PC-3 (cell line): Measurements from ENCODE around the gene ISLR2. TPM values are rescaled to one million over a fixed set of nuclear protein-coding genes. Genes with fewer than 3 reads are reported as not detected.

Source experiments
- ATAC-seq: fragments of 200-7000 bp; cut with Tn5 transposase; 2 replicates; pipeline ENCODE4 v1.9.1; 2020; ENCODE audit warnings: mild to moderate bottlenecking, moderate library complexity
- BruUV-seq: library from RNA; stranded (reverse); fragments of 400-500 nt; replicated peaks from 2 replicates; lab custom pipeline; 2021; lab: Mats Ljungman, UMichigan
- CTCF ChIA-PET: fragments of 300-600 bp; sonication (Branson Sonifier 250); formaldehyde crosslinking; loops from one replicate; lab custom pipeline; 2022; ENCODE audit warnings: antibody characterized with exemption; lab: Charles Lee
- POLR2A ChIA-PET: fragments of 300-600 bp; sonication (Branson Sonifier 250); formaldehyde crosslinking; loops from one replicate; lab custom pipeline; 2022; ENCODE audit warnings: antibody characterized with exemption; ENCODE audit not compliant: unreplicated experiment; lab: Charles Lee
- DNase-seq: peaks from one replicate; pipeline ENCODE4 v3.0.0-alpha.2; 2015
- H2AFZ ChIP-seq: fragments of 300-600 bp; sonication (generic); 2 replicates; pipeline ENCODE4 v1.6.0; 2016; ENCODE audit warnings: antibody characterized with exemption, low read length
- H3F3A ChIP-seq: fragments of 300-600 bp; sonication (generic); one replicate; pipeline ENCODE4 v1.6.0; 2017; ENCODE audit warnings: antibody characterized with exemption, low read length, control low read depth, mild to moderate bottlenecking; ENCODE audit not compliant: unreplicated experiment
- H3K27ac ChIP-seq: fragments of 300-600 bp; sonication (generic); 2 replicates; pipeline ENCODE4 v1.5.1; 2016; ENCODE audit warnings: mild to moderate bottlenecking, low read length
- H3K27me3 ChIP-seq: fragments of 300-600 bp; sonication (generic); 2 replicates; pipeline ENCODE4 v1.6.1; 2016; ENCODE audit warnings: low read length, mixed read lengths
- H3K36me3 ChIP-seq: fragments of 300-600 bp; sonication (generic); 2 replicates; pipeline ENCODE4 v1.6.1; 2016; ENCODE audit warnings: low read depth, mixed run types, low read length, mixed read lengths
- H3K4me1 ChIP-seq: fragments of 300-600 bp; sonication (generic); 2 replicates; pipeline ENCODE4 v1.5.1; 2016; ENCODE audit warnings: low read length; ENCODE audit not compliant: insufficient read depth
- H3K4me2 ChIP-seq: fragments of 300-600 bp; sonication (generic); 2 replicates; pipeline ENCODE4 v1.6.0; 2016; ENCODE audit warnings: low read length
- H3K4me3 ChIP-seq: fragments of 300-600 bp; sonication (generic); 2 replicates; pipeline ENCODE4 v1.5.1; 2016; ENCODE audit warnings: mild to moderate bottlenecking, low read length, mixed read lengths
- H3K79me2 ChIP-seq: fragments of 300-600 bp; sonication (generic); 2 replicates; pipeline ENCODE4 v1.6.1; 2017; ENCODE audit warnings: low read length, mixed read lengths
- H3K9ac ChIP-seq: fragments of 300-600 bp; sonication (generic); 2 replicates; pipeline ENCODE4 v1.6.0; 2016; ENCODE audit warnings: mild to moderate bottlenecking, low read length
- H3K9me2 ChIP-seq: fragments of 300-600 bp; sonication (generic); replicated peaks from 2 replicates; pipeline ENCODE4 v1.6.1; 2016; ENCODE audit warnings: mixed run types, low read length, mixed read lengths
- H3K9me3 ChIP-seq: fragments of 300-600 bp; sonication (generic); 2 replicates; pipeline ENCODE4 v1.6.1; 2016; ENCODE audit warnings: low read length, mixed read lengths
- H4K20me1 ChIP-seq: fragments of 300-600 bp; sonication (generic); 2 replicates; pipeline ENCODE4 v1.6.1; 2016; ENCODE audit warnings: low read length, mixed read lengths
- CTCF ChIP-seq: fragments of 300-600 bp; sonication (generic); conservative IDR thresholded peaks from 2 replicates; pipeline ENCODE4 v1.5.1; 2017; ENCODE audit warnings: antibody characterized with exemption, low read depth, mild to moderate bottlenecking, low read length
- EZH2 ChIP-seq: fragments of 300-600 bp; sonication (generic); IDR thresholded peaks from one replicate; pipeline ENCODE4 v1.6.1; 2017; ENCODE audit warnings: antibody characterized with exemption, mild to moderate bottlenecking, low read length; ENCODE audit not compliant: unreplicated experiment
- EZH2phosphoT487 ChIP-seq: fragments of 300-600 bp; sonication (generic); IDR thresholded peaks from 2 replicates; pipeline ENCODE4 v1.6.1; 2018; ENCODE audit warnings: mild to moderate bottlenecking, antibody characterized with exemption, low read length, borderline replicate concordance
- intact Hi-C: fragments of 100-400 bp; cut with micrococcal nuclease; formaldehyde crosslinking; loops from 2 replicates; pipeline ENCODE4 v1.9.0; 2023
- total RNA-seq: library from RNA; depleted of rRNA; stranded (reverse); fragments of >200 nt; gene quantifications from 2 replicates; pipeline ENCODE4 v1.2.3, GENCODE V29; 2014

Gene ISLR2
- total RNA-seq, 1 experiment from 2014 or later: 0.22 TPM

- POLR2A ChIA-PET: no interaction called here
- CTCF ChIA-PET: no interaction called here
- BruUV-seq: no TSS peak
Measured at GRCh38 chr15:74165461-74165860, 35.1 kb downstream of the ISLR2 start.

GRCh38 chr15:74167891-74168331 lies 37.5 kb downstream of the ISLR2 start:
- H3K9ac ChIP-seq: no peak overlapping the region
- no peaks in the 10 kb centered on the region for H3K9me2 ChIP-seq
- no peaks in the 10 kb centered on the region for H3K9me3 ChIP-seq
- no peaks in the 10 kb centered on the region for H3K4me1 ChIP-seq
- no peaks in the 10 kb centered on the region for H3F3A ChIP-seq
- ChIA-PET CTCF (no interaction called here), POLR2A (no interaction called here)
- no peaks in the 10 kb centered on the region for H3K79me2 ChIP-seq
- BruUV-seq: no TSS peak
- H4K20me1 ChIP-seq: no peaks in the 10 kb centered on the region
- intact Hi-C loops: no loop called here
- no peaks in the 10 kb centered on the region for H3K36me3 ChIP-seq
- H3K27ac ChIP-seq: no peak overlapping the region
- DNase-seq (no peak), ATAC-seq (no peak)
- H3K27me3 ChIP-seq: no peaks in the 10 kb centered on the region
- H3K4me2 ChIP-seq: no peak overlapping the region
- TF ChIP-seq EZH2phosphoT487 (no peak), EZH2 (no peak), CTCF (no peak)
- no peak overlapping the region for H2AFZ ChIP-seq
- H3K4me3 ChIP-seq: no peak overlapping the region

More at GRCh38 chr15:74165461-74165860, 35.1 kb downstream of the ISLR2 start:
- Histone ChIP-seq H3K4me1 (no peaks in the 10 kb centered on the region), H2AFZ (no peak overlapping the region), H3K27me3 (no peaks in the 10 kb centered on the region), H3K9ac (no peak overlapping the region), H3K4me3 (no peak overlapping the region), H3K27ac (no peak overlapping the region), H3F3A (no peaks in the 10 kb centered on the region), H3K9me3 (no peaks in the 10 kb centered on the region), H3K4me2 (no peak overlapping the region), H4K20me1 (no peaks in the 10 kb centered on the region), H3K9me2 (no peaks in the 10 kb centered on the region), H3K36me3 (no peaks in the 10 kb centered on the region), H3K79me2 (no peaks in the 10 kb centered on the region)
- intact Hi-C loops: no loop called here
- ATAC-seq (no peak), DNase-seq (no peak)
- TF ChIP-seq EZH2phosphoT487 (no peak), CTCF (no peak), EZH2 (no peak)

GRCh38 chr15:74168711-74169126 lies 38.3 kb downstream of the ISLR2 start:
- DNase-seq (no peak), ATAC-seq (no peak)
- CTCF ChIA-PET: no interaction called here
- Histone ChIP-seq H3K27ac (no peak overlapping the region), H3K36me3 (no peaks in the 10 kb centered on the region), H3K4me3 (no peak overlapping the region), H3K27me3 (no peaks in the 10 kb centered on the region), H3K9ac (no peak overlapping the region), H2AFZ (no peak overlapping the region), H4K20me1 (no peaks in the 10 kb centered on the region), H3F3A (no peaks in the 10 kb centered on the region), H3K4me1 (no peaks in the 10 kb centered on the region), H3K9me2 (no peaks in the 10 kb centered on the region), H3K79me2 (no peaks in the 10 kb centered on the region), H3K9me3 (no peaks in the 10 kb centered on the region), H3K4me2 (no peak overlapping the region)
- BruUV-seq: no TSS peak
- intact Hi-C loops: no loop called here
- TF ChIP-seq CTCF (no peak), EZH2 (no peak), EZH2phosphoT487 (no peak)
- POLR2A ChIA-PET: no interaction called here
